Activated effector memory CD4-positive, alpha-beta T cell treated with anti-CD3 and anti-CD28 coated beads, Interleukin-2, amount 50 U/mL, for 16 hours (primary cell): ENCODE measurements around the gene MUC6.

Experiments used
- DNase-seq: peaks from one replicate; pipeline ENCODE4 v3.0.0-alpha.2; 2020

MUC6 gene

GRCh38 chr11:1003159-1003558, 33.4 kb downstream of the MUC6 start:
- DNase-seq, result no peak

- DNase-seq, result no peak
Measured at GRCh38 chr11:1002406-1002984, 34.0 kb downstream of the MUC6 start.

GRCh38 chr11:1001617-1002405, 34.7 kb downstream of the MUC6 start:
- DNase-seq, result no peak

GRCh38 chr11:1000357-1001278, 35.9 kb downstream of the MUC6 start:
- no peak for DNase-seq

- DNase-seq, result no peak
Measured at GRCh38 chr11:999009-999408, 37.5 kb downstream of the MUC6 start.

- DNase-seq, result no peak
Measured at GRCh38 chr11:997907-998306, 38.6 kb downstream of the MUC6 start.

- no peak for DNase-seq
Measured at GRCh38 chr11:996681-997080, 39.8 kb downstream of the MUC6 start.

- DNase-seq, result no peak
Measured at GRCh38 chr11:995752-996420, 40.6 kb downstream of the MUC6 start.

- no peak for DNase-seq
Measured at GRCh38 chr11:995044-995751, 41.3 kb downstream of the MUC6 start.

- DNase-seq, result no peak
Measured at GRCh38 chr11:993632-994167, 42.8 kb downstream of the MUC6 start.

GRCh38 chr11:992577-992976, 43.9 kb downstream of the MUC6 start:
- DNase-seq, result no peak

- DNase-seq, result no peak
Measured at GRCh38 chr11:991711-992307, 44.7 kb downstream of the MUC6 start.

- no peak for DNase-seq
Measured at GRCh38 chr11:991034-991433, 45.5 kb downstream of the MUC6 start.

- no peak for DNase-seq
Measured at GRCh38 chr11:990101-990500, 46.4 kb downstream of the MUC6 start.

GRCh38 chr11:987671-988070, 48.8 kb downstream of the MUC6 start:
- DNase-seq, result no peak

GRCh38 chr11:986952-987305, 49.6 kb downstream of the MUC6 start:
- DNase-seq, result no peak

- no peak for DNase-seq
Measured at GRCh38 chr11:986270-986951, 50.1 kb downstream of the MUC6 start.

- no peak for DNase-seq
Measured at GRCh38 chr11:985848-986247, 50.7 kb downstream of the MUC6 start.

GRCh38 chr11:985406-985805, 51.1 kb downstream of the MUC6 start:
- DNase-seq, result no peak

- no peak for DNase-seq
Measured at GRCh38 chr11:984546-984945, 52.0 kb downstream of the MUC6 start.

- DNase-seq, result no peak
Measured at GRCh38 chr11:981764-982163, 54.8 kb downstream of the MUC6 start.
